GM13977 (cell line): ENCODE measurements around the gene XIRP2.

Source experiments
- DNase-seq: peaks from one replicate; pipeline ENCODE4 v3.0.0; 2012; ENCODE audit warnings: low spot score
- in situ Hi-C: fragments of 300-500 bp; cut with MboI; formaldehyde crosslinking; loops from one replicate; pipeline ENCODE4 v1.12.0; 2022; ENCODE audit warnings: low sequenced_read_pairs, low pct_unique_long_range_greater_than_20kb, mixed read lengths, inconsistent platforms; ENCODE audit not compliant: unreplicated experiment
- TF ChIP-seq, protein P1 (sequence below): IDR thresholded peaks from 2 replicates; pipeline ENCODE4 v1.5.1; 2012; ENCODE audit warnings: mild to moderate bottlenecking, control low read depth; ENCODE audit not compliant: insufficient read depth; ENCODE audit errors: extremely low read depth, missing control alignments

The XIRP2 gene

GRCh38 chr2:167200019-167200418 lies 311.7 kb downstream of the XIRP2 start:
- in situ Hi-C loops = loop anchor here (25.0 kb wide), 1 partner anchor 663 kb away; no protein-coding TSS in a partner anchor
- TF ChIP-seq, protein P1, sequence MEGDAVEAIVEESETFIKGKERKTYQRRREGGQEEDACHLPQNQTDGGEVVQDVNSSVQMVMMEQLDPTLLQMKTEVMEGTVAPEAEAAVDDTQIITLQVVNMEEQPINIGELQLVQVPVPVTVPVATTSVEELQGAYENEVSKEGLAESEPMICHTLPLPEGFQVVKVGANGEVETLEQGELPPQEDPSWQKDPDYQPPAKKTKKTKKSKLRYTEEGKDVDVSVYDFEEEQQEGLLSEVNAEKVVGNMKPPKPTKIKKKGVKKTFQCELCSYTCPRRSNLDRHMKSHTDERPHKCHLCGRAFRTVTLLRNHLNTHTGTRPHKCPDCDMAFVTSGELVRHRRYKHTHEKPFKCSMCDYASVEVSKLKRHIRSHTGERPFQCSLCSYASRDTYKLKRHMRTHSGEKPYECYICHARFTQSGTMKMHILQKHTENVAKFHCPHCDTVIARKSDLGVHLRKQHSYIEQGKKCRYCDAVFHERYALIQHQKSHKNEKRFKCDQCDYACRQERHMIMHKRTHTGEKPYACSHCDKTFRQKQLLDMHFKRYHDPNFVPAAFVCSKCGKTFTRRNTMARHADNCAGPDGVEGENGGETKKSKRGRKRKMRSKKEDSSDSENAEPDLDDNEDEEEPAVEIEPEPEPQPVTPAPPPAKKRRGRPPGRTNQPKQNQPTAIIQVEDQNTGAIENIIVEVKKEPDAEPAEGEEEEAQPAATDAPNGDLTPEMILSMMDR = no peak
- DNase-seq = no peak

DNA sequence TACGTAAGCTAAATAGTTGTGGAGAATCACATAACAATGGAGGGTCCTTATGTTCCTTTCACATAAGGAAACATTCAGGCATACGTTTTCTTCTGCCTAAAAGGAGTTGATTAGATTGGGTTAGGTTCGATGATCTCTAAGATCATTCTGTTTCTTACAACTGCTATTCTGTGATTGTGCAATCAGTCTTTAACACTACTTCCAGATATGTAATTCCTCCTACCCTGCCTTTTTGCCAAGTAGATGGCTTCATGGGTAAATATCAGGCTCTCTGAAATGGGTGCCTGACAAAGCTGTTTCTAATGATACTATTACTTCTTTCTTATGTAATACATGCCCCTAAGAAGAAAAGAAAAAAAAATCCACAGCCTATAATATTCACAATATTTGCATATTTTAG lies 321.5 kb downstream of the XIRP2 start:
- TF ChIP-seq, protein P1 = no peak
- DNase-seq = no peak
- in situ Hi-C loops = loop anchor here (25.0 kb wide), 1 partner anchor 672 kb away; no protein-coding TSS in a partner anchor

DNA sequence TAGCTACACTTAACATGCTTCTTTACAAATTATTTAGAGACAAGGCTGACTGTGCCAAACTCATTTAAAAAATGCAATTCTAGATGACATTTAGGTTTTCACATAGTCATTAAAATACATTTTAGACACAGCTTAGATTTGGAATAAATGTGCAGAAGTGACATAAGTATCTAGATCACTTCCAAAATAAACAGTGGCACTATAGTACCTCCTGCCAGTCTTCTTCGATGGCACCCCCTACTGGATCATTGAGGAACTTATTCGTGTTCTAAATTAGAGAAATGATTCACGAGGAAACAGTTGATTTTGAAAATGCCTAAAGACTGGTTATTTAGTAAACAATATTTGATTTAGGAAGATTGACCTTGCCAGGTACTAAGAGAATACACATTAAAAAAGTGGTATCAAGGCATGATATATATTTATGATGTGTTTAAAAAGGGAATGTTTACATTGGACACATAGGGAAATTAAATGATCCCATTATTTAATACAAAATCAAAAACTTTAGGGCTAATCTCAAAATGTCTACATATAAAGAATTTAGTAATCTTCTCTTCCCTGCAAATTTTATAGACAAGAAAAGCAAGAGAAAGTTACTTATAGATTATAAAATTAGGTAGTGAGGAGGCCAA lies 323.9 kb downstream of the XIRP2 start:
- in situ Hi-C loops = loop anchor here (25.0 kb wide), 1 partner anchor 675 kb away; no protein-coding TSS in a partner anchor
- DNase-seq = peak; percentile 28

GRCh38 chr2:167215595-167215994 lies 327.3 kb downstream of the XIRP2 start:
- TF ChIP-seq, protein P1 = no peak
- in situ Hi-C loops = loop anchor here (25.0 kb wide), 1 partner anchor 678 kb away; no protein-coding TSS in a partner anchor
- no peak for DNase-seq

More for the DNA sequence above, 323.9 kb downstream of the XIRP2 start:
- TF ChIP-seq, protein P1 = peak; percentile 58

DNA sequence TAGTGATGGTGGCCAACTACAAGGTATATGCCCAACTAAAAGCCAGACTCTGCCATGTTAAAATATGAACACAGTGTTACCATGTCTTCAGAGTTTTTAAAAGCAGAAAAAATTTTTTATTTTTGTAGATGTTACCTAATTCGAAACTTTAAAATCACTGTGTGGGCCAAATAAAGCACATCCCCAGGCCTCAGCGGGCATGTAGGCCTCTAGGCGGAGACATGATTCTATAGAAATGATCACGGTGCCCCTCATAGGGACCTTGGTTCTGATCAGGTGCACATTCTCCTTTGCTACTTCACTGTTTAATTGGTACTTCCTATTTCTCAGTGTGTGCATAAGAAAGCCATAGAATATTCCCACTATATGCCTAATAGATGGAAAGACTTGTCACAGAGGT lies 349.2 kb downstream of the XIRP2 start:
- in situ Hi-C loops = no loop called here
- no peak for DNase-seq
- TF ChIP-seq, protein P1 = no peak

DNA sequence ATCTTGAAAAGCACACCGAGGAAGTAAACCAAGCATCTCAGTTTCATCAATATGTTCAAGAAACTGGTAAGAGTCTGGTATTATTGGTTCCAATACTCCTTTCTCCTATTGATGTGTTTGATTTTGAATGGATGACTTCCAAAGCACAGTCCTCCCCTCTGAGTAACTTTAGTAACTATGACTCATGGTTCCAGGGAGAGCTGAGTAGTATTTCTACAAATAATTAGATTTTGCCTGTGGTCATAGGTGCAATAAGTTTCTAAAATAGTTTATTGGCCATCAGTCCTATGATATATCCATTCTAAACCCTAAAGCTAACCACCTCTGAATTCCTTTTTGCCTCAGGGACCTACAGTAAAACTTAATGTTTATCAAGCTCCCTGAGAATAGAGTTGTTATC lies 352.4 kb downstream of the XIRP2 start:
- DNase-seq = no peak
- TF ChIP-seq, protein P1 = no peak
- in situ Hi-C loops = no loop called here
